ENCODE results near the gene ZNRF1.
A peak's percentile ranks its signal among the peaks of the same experiment; 100 is the strongest.

Gene ZNRF1

GRCh38 chr16:75092777-75093176 is 94.0 kb downstream of the ZNRF1 start:
- in situ Hi-C loops (cut with HindIII; ENCODE audit: low sequenced_read_pairs), result no loop called here
- no peak for DNase-seq (ENCODE audit: low read depth)
- TF ChIP-seq CTCF (IDR thresholded peaks at IDR 0.05; ENCODE audit: low read depth, low read length, missing control alignments), result no peak
- no peak overlapping the region for H3K4me3 ChIP-seq (ENCODE audit: low read depth, low read length)

- no peak for TF ChIP-seq CTCF (IDR thresholded peaks at IDR 0.05; ENCODE audit: low read depth, low read length, missing control alignments)
- in situ Hi-C loops (cut with HindIII; ENCODE audit: low sequenced_read_pairs), result no loop called here
These were observed 95.0 kb downstream of the ZNRF1 start for GRCh38 chr16:75093598-75094540.

GRCh38 chr16:75095204-75095621 is 96.4 kb downstream of the ZNRF1 start:
- H3K4me3 ChIP-seq (ENCODE audit: low read depth, low read length), result no peak overlapping the region
- no peak for TF ChIP-seq CTCF (IDR thresholded peaks at IDR 0.05; ENCODE audit: low read depth, low read length, missing control alignments)
- DNase-seq (ENCODE audit: low read depth), result no peak
- in situ Hi-C loops (cut with HindIII; ENCODE audit: low sequenced_read_pairs), result no loop called here

More at GRCh38 chr16:75093598-75094540, 95.0 kb downstream of the ZNRF1 start:
- H3K4me3 ChIP-seq (ENCODE audit: low read depth, low read length), result no peak overlapping the region
- no peak for DNase-seq (ENCODE audit: low read depth)

GRCh38 chr16:75096656-75097055 is 97.8 kb downstream of the ZNRF1 start:
- H3K4me3 ChIP-seq (ENCODE audit: low read depth, low read length), result no peak overlapping the region
- peak; percentile 49 for DNase-seq (ENCODE audit: low read depth)
- peak; percentile 52 for TF ChIP-seq CTCF (IDR thresholded peaks at IDR 0.05; ENCODE audit: low read depth, low read length, missing control alignments)
- in situ Hi-C loops (cut with HindIII; ENCODE audit: low sequenced_read_pairs), result no loop called here

GRCh38 chr16:75097191-75097761 is 98.5 kb downstream of the ZNRF1 start:
- no peak for TF ChIP-seq CTCF (IDR thresholded peaks at IDR 0.05; ENCODE audit: low read depth, low read length, missing control alignments)
- in situ Hi-C loops (cut with HindIII; ENCODE audit: low sequenced_read_pairs), result no loop called here
- H3K4me3 ChIP-seq (ENCODE audit: low read depth, low read length), result no peak overlapping the region
- DNase-seq (ENCODE audit: low read depth), result no peak

- TF ChIP-seq CTCF (IDR thresholded peaks at IDR 0.05; ENCODE audit: low read depth, low read length, missing control alignments), result no peak
- in situ Hi-C loops (cut with HindIII; ENCODE audit: low sequenced_read_pairs), result no loop called here
- no peak for DNase-seq (ENCODE audit: low read depth)
- H3K4me3 ChIP-seq (ENCODE audit: low read depth, low read length), result no peak overlapping the region
These were observed 99.4 kb downstream of the ZNRF1 start for GRCh38 chr16:75097941-75098901.
